ENCODE measurements around the gene PRKCZ. TPM values are rescaled to one million over a fixed set of nuclear protein-coding genes. Genes with fewer than 3 reads are reported as not detected.

The PRKCZ gene
- total and polyA plus RNA-seq, 7 donors: 0.07 to 2.3 (median 0.42) TPM; not detected in 1

DNA sequence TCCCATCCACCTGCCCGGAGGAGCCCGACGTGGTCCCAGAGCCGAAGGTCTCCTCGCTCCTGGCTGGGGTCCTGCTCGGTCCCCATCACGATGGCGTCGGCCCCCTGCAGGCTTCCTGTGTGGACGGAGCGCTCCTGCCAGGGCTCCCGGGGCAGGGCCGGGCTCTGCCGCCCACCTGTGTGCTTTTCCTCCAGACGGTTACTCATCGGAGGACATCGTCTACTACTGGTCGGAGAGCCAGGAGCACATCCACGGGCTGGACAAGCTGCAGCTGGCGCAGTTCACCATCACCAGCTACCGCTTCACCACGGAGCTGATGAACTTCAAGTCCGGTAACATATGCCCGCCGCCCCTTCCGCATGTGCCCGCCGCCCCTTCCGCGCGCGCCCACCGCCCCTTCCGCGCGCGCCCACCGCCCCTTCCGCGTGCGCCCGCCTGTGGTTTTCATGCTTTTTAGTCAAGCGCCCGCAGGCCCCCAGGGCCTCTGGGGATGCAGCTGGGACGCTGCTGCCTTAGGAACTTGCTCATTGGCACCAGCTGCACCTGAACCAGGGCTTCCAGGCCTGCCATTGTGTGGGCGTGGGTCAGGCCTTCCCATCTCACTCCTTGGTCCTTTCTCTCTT is 22.1 kb upstream of the PRKCZ start:
- no peaks in the 10 kb centered on the region for H3K36me3 ChIP-seq (ENCODE audit: insufficient read depth in 1 of 2, low read depth in 1 of 2)
- DNase-seq: no peak
- H3K4me1 ChIP-seq: peaks cover 4% of the 10 kb centered on the region
- no peaks in the 10 kb centered on the region for H3K9me3 ChIP-seq
- TF ChIP-seq, protein P1, sequence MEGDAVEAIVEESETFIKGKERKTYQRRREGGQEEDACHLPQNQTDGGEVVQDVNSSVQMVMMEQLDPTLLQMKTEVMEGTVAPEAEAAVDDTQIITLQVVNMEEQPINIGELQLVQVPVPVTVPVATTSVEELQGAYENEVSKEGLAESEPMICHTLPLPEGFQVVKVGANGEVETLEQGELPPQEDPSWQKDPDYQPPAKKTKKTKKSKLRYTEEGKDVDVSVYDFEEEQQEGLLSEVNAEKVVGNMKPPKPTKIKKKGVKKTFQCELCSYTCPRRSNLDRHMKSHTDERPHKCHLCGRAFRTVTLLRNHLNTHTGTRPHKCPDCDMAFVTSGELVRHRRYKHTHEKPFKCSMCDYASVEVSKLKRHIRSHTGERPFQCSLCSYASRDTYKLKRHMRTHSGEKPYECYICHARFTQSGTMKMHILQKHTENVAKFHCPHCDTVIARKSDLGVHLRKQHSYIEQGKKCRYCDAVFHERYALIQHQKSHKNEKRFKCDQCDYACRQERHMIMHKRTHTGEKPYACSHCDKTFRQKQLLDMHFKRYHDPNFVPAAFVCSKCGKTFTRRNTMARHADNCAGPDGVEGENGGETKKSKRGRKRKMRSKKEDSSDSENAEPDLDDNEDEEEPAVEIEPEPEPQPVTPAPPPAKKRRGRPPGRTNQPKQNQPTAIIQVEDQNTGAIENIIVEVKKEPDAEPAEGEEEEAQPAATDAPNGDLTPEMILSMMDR (IDR thresholded peaks at IDR 0.05): no peak
- WGBS, 3 donors: 86 to 90% (median 87%) methylated on average over 41 to 46 of the region's 46 CpGs
- no peak overlapping the region for H3K27ac ChIP-seq
- H3K4me3 ChIP-seq: no peak overlapping the region
- ATAC-seq: no peak
- peaks cover 0 to 10% (median 7%) of the 10 kb centered on the region in 3 donors for H3K27me3 ChIP-seq (ENCODE audit: insufficient read depth in 3 of 3, low read length in 2 of 3)
- intact Hi-C loops (cut with DNase I): no loop called here

DNA sequence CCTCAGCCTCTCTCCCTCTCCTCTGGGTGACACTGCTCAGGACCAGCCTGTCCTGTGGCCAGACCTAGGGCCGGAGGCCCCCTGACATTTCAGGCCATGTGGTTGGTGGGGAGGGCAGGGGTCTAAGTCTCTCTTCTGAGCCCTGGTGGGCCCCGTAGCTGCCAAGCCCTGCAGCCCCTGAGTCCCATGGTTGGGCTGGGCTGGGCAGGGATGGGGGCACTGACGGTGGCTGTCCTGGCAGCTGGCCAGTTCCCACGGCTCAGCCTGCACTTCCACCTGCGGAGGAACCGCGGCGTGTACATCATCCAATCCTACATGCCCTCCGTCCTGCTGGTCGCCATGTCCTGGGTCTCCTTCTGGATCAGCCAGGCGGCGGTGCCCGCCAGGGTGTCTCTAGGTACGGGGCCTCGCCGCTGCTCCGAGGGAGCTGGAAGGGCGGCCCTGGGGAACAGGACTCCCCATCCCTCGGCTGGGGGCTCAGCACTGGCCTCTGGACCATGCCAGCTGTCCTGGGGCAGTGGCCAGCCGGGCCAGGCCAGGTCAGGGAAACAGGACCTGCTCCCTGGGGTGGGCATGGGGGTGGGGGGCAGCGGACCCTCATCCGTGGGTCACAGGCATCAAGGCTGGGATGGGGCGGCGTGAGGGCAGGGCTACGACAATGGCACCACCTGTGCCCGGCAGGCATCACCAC is 21.2 kb upstream of the PRKCZ start:
- Histone ChIP-seq H3K9me3 (no peaks in the 10 kb centered on the region), H3K27me3 (ENCODE audit: insufficient read depth in 3 of 3, low read length in 2 of 3) (peaks cover 0 to 11% (median 4%) of the 10 kb centered on the region in 3 donors), H3K27ac (no peak overlapping the region), H3K36me3 (ENCODE audit: insufficient read depth in 1 of 2, low read depth in 1 of 2) (no peaks in the 10 kb centered on the region), H3K4me3 (no peak overlapping the region), H3K4me1 (peaks cover 4% of the 10 kb centered on the region)
- DNase-seq: no peak
- 80 to 90% (median 85%) methylated on average over 24 to 26 of the region's 26 CpGs for WGBS, 3 donors
- TF ChIP-seq, protein P1 (IDR thresholded peaks at IDR 0.05): no peak
- intact Hi-C loops (cut with DNase I): no loop called here
- ATAC-seq: no peak

DNA sequence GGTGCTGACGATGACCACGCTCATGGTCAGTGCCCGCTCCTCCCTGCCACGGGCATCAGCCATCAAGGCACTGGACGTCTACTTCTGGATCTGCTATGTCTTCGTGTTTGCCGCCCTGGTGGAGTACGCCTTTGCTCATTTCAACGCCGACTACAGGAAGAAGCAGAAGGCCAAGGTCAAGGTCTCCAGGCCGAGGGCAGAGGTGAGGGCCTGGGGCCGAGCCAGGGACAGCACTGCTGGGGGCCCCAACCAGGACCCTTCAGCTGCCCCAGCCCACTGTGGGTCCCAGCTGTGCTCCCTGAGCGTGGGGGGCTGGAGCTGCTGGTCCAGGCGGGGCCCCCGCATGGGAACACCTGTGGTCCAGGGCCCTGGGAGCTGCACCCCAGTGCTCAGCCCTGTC is 20.6 kb upstream of the PRKCZ start:
- DNase-seq (no peak), ATAC-seq (no peak)
- H3K36me3 ChIP-seq (ENCODE audit: insufficient read depth in 1 of 2, low read depth in 1 of 2): no peaks in the 10 kb centered on the region
- intact Hi-C loops (cut with DNase I): no loop called here
- peaks cover 4% of the 10 kb centered on the region for H3K4me1 ChIP-seq
- no peak overlapping the region for H3K4me3 ChIP-seq
- no peak overlapping the region for H3K27ac ChIP-seq
- peaks cover 0 to 9% (median 4%) of the 10 kb centered on the region in 3 donors for H3K27me3 ChIP-seq (ENCODE audit: insufficient read depth in 3 of 3, low read length in 2 of 3)
- 90 to 91% (median 91%) methylated on average over 15 of the region's 15 CpGs for WGBS, 3 donors
- no peaks in the 10 kb centered on the region for H3K9me3 ChIP-seq
- TF ChIP-seq, protein P1 (IDR thresholded peaks at IDR 0.05): no peak

DNA sequence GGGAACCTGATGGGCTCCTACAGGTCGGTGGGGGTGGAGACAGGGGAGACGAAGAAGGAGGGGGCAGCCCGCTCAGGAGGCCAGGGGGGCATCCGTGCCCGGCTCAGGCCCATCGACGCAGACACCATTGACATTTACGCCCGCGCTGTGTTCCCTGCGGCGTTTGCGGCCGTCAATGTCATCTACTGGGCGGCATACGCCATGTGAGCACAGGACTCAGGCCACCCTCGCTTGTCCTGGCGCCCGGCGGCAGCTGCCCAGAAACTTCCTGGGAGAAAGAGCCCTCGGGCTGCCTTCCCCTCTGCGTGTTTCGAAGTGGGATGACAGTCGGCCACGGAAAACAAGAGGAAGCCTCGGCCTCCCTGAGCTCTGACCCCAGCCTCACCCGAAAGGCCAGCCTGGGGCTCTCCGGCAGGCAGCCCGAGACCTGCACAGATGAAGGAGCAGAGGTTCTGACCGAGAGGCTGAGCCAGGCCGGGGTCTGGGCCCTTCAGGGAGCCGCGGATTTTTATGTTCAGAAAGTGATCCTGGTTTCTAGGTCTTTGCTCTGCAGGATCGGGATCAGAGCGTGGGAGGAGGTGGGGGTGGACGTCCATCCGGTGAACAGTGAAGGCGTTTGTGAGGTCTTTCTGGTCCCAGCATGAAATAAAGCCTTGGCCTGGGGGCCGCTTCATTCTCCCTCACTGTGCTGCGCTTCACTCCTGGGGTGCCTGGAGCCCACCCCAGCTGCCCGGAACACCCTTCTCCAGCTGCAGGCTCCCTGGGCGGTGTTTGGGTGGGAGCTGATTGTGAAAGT is 19.9 kb upstream of the PRKCZ start:
- Histone ChIP-seq H3K9me3 (no peaks in the 10 kb centered on the region), H3K4me1 (peaks cover 4% of the 10 kb centered on the region), H3K27me3 (ENCODE audit: insufficient read depth in 3 of 3, low read length in 2 of 3) (peaks cover 0 to 14% (median 4%) of the 10 kb centered on the region in 3 donors), H3K4me3 (no peak overlapping the region), H3K36me3 (ENCODE audit: insufficient read depth in 1 of 2, low read depth in 1 of 2) (no peaks in the 10 kb centered on the region), H3K27ac (no peak overlapping the region)
- intact Hi-C loops (cut with DNase I): no loop called here
- WGBS, 3 donors: 89 to 92% (median 91%) methylated on average over 41 to 42 of the region's 42 CpGs
- TF ChIP-seq, protein P1 (IDR thresholded peaks at IDR 0.05): no peak
- ATAC-seq (no peak), DNase-seq (no peak)

Data from psoas muscle (tissue), 8 donors.